NCI-H2081 treated with DMSO at 0.1 percent for 48 hours (cell line): ENCODE measurements around the gene C6orf15.
A peak's percentile ranks its signal among the peaks of the same experiment; 100 is the strongest.

Experiments used
- DNase-seq: peaks from one replicate; lab custom pipeline; 2025; lab: John Stamatoyannopoulos, UW

The C6orf15 gene

DNA sequence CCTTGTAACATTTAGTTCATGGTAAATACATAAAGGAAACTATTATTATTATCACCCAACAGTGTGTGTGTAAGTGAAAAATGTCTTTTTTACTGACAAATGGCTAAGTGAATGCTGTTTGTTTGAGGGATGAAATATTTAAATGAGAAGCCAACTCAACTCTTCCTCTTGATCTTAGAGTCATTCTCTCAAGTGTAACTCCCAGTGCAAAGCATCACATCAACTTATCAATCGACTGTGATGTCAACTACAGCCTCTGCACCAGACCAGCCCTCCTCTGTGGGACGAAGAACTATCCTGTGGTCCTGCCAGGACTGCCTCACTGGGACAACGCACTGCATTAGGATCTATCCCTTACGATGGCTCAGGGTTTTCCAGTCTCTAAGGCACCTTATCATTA is 5.3 kb downstream of the C6orf15 start:
- DNase-seq: no peak

DNA sequence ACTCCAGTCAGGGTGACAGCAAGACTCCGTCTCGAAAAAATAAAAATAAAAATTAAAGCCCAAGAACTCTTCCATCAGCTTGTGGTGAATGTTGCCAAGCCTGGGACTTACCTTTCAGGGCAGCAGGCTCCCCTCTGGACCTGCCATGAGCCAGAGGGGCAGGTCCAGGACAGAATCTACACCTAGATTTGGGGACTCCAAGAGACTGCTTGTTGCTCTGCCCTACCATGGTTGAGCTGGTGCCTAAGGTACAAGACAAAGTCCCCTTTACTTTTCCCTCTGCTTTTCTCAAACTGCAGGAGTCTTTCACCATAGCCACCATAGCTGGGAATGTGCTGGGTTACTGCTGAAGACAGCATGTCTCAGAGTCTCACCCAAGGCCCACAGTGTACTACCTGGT is 9.2 kb downstream of the C6orf15 start:
- DNase-seq: no peak

DNA sequence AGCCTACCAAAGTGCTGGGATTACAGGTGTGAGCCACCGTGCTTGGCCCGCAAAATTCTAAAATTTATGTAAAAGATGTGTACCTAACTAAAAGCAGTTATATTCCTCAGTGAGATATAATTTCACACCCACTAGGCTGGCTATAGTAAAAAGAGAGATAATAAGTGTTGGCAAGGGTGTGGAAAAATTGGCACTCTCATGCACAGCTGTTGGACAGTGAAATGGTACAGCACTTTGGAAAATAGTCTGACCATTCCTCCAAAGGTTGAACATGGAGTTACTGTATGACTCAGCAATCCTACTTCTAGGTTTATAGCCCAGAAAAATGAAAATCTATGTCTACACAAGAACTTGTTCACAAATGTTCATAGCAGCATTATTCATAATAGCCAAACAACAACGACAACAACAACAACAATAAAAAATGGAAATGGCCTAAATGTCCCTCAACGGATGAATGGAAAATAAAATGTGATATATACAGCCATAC is 13.9 kb downstream of the C6orf15 start:
- no peak for DNase-seq

DNA sequence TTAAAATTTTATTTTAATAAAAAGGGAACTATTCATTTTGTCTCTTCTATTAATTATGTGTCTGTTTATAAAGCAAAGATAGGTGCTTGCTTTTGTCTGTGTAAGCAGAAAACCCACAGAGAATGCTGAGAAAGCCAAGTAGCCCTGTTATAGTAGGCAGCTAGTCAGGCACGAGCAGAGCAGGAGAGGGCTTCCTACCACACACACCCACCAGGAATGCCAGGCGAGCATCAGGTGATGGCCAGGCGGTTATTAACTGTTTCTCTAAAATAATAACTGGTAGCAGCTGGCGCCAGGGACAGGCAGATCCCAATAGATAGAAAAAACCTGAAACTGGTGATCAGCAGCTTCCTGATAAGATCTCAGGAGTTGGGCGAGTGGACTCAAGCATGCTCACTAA is 15.7 kb downstream of the C6orf15 start:
- DNase-seq: no peak

DNA sequence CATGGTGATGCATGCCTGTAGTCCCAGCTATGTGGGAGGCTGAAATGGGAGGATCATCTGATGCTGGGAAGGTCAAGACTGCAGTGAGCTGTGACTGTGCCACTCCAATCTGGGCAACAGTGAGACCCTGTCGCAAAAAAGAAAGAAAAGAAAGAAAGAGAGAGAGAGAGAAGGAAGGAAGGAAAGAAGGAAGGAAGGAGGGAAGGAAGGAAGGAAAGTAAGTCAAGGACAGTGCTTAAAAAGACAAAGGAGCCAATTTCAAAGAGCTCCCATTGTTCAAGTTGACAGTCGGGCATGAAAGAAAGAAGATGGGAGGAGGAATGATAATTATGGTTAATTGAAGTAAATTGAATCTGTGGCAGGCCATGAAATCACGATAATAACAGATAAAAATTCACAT is 16.2 kb downstream of the C6orf15 start:
- DNase-seq: no peak

DNA sequence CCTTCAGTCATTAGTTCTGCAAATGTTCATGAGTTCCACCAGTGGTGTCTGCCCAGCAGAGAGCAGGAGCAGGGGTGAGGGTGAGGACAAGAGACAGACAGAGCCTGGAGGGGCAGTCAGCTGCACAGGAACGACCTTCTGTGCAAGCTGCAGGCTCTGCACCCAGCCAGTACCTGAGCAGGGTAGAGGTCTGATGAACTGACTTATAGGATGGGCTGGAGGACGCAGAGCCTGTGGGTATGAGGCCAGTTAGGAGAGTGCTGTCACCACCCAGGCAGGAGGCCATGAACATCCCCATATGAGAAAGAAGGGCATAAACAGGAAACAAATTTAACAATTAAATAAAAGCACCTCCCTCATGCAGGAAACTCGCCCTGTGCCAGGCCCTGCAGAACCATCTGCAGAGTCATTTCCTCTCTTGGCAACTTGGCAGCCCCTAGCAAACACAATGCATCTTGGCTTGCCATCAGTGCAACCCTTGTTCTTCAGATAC is 17.9 kb downstream of the C6orf15 start:
- no peak for DNase-seq

DNA sequence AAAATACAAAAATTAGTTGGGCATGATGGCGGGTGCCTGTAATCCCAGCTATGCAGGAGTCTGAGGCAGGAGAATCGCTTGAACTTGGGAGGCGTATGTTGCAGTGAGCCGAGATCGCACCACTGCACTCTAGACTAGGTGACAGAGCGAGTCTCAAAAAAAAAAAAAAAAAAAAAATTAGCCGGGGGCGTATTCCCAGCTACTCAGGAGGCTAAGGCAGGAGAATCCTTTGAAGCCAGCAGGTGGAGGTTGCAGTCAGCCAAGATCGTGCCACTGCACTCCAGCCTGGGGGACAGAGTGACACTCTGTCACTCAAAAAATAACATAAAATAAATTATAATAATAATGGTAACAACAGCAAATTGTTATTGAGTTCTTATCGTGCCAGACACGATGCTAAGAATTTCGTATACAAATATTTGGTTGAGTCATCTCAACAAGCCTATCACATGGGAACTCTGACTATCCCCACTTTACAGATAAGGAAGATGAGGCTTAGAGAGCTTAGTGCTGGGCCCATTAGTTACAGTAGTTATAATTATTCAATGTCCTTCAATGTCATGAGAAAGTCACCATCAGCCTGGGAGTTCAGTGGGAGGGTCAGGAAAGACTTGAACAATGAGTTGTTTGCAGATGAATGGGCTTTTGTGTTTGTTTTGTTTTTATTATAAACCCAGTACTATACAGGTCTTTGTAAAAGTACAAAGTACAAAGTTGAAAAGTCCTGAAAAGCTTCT is 19.4 kb downstream of the C6orf15 start:
- DNase-seq: no peak

DNA sequence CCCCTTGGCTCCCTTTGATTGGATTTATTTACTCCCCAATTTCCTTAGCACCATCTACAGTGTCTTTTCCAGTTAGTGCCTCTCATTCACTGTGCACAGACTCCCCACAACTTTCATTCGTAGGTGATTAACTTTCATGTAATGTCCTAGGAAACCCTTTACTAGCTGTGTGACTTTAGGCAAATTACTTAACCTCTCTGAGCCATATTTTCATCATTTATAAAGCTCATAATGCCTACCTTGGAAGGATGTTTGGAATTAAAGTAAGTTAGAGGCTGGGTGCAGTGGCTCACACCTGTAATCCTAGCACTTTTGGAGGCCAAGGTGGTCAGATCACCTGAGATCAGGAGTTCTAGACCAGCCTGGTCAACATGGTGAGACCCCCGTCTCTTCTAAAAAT is 20.1 kb downstream of the C6orf15 start:
- no peak for DNase-seq

DNA sequence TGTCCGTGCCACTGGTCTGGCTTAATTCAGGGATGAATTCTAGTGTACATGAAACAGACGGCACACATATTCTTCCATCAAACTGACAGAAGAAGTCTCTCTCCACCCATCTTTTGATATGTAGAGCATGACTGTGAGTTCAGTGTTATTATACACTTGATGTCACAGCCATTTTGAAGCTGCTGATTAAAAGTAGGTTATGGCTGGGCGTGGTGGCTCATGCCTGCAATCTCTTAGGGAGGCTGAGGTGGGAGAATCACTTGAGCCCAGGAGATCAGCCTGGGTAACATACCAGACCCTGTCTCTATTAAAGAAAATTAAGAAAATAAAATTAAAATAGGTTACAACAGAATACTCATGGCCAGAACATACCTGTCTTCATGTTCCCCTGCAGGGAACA is 20.7 kb downstream of the C6orf15 start:
- DNase-seq: no peak

DNA sequence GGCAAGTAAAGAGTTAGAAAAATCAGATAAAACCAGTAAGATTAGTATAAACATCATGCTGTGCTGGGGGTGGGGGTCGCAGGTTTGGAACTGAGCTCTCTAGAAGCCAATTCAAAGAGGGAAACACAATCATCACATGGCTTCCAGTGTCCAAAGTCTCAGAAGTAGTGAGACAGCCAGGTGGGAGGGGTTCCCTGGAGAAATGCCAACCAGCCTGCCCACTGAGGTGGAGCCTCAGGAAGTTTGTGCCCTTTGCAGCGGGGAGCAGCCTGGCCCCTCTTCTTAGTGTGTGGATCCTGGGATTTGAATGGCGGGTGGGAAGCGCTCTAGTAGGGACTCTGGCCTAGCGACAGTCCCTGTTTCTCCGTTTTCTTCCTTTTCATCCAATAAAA is 21.4 kb downstream of the C6orf15 start:
- DNase-seq: no peak

DNA sequence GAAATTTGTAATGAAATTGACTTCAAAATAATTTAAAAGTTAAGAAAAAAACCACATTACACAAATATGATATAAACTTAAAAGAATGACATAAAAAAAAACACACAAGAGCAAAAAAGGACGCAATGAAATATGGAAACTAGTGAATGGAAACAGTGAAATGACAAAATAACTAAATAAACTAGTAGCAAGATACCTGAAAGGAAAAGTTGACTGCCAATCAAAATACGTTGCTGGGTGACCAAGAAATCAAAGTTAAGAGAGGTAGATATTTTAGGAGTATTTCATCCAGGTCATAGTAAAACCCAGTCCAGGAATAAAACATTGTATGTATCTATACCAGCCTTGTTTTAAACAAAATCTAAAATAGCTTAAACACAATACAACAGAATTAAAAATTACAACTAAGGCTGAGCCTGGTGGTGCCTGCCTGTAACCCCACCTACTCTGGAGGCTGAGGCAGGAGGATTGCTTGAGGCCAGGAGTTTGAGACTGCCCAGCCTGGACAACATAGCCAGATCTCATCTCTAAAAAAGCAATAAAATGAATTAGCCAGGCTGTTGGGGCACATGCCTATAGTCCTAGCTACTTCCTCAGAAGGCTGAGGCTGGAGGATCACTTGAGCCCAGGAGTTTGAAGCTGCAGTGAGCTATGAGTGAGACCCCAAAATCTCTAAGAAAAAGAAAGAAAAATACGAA is 22.0 kb downstream of the C6orf15 start:
- no peak for DNase-seq

DNA sequence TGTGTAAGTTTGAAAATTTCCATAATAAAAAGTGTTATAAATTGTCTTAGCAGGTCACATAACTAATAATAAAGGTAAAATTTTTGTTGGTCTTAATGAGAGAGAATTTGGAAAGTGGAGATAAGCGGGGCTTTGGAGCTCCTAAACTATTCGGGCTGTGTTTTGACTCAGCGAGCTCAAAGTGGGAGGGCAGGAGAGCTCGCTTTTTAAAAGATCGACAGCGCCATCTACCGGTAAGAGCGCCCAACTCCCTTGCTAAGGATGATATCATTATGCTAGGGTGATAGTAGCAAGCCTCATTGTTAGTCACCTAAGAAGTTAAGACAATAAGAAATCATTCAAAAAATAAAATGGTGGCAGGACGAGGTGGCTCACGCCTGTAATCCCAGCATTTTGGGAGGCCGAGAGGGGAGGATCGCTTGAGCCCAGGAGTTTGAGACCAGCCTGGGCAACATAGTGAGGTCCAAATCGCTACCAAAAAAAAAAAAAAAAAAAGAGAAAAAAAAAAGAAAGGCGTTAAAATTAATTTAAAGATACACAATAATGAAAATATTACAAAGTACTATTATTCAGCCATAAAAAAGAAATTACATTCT is 24.8 kb downstream of the C6orf15 start:
- no peak for DNase-seq

DNA sequence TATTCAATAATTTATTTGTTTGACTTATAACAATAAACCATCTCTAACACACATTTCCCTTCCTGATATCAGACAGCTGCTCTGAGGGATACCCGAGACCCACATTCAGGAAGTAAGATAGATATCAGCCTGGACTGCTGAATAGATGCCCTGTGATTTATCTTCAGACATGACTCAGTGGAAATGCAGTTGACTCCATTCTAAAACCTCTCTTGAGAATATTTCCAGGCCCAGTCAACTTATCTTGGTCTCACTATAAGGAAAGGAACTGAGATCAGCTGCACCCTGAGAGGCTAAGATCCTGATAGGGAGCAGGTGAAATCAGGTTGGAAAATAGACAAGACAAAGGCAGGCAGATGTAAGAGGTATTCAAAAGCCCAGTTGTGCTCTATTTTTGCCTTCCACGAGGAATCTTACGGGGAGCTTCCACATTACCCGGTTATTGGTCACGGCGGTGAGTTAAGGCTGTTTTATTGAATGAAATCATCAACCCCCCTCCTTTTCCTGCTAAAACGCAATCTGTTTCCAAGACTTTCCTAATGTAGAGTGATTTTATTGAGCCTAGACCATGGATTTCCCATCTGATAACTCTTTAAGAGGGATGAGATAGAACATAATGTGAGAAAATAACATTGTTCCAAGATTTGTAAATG is 25.5 kb downstream of the C6orf15 start:
- DNase-seq: no peak

DNA sequence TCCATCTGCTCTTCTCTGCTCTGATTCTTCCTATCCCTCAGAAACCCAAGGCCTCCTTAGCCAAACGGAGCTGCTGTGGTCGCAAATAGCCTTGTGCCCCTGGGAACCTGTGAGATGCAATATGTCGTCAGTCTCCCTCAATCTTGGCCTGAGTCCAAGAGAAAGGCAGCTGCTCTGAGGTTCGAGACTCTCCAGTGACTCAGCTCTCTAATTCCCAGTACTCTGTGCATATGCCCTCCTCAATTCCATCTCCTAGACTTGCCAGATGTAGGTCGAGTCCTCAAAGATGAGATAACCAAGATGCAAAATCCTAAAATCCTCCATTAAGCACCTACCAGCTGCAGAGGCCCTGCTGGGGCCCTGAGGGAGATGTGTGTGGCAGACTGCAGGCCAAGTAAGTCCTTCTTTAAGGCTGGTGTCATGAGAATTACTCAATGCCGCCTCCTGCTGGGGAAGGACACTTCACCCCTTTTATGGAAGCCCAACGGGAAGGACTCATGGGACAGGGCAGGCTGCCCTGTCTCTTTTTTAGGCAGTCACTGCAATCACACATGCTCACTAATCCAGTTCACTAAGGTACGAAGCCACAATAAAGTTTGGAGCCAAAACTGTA is 28.5 kb downstream of the C6orf15 start:
- DNase-seq: no peak

DNA sequence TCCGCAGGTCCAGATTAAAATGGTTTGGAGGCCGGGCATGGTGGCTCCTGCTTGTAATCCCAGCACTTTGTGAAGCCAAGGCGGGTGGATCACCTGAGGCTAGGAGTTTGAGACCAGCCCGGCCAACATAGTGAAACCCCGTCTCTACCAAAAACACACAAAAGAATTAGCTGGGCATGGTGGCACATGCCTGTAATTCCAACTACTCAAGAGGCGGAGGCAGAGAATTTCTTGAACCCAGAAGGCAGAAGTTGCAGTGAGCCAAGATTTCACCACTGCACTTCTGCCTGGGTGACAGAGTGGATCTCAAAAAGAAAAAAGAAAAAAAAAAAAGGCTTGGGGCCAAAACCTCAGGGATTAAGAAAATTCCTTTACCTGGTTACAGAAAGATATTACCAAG is 30.5 kb downstream of the C6orf15 start:
- no peak for DNase-seq

DNA sequence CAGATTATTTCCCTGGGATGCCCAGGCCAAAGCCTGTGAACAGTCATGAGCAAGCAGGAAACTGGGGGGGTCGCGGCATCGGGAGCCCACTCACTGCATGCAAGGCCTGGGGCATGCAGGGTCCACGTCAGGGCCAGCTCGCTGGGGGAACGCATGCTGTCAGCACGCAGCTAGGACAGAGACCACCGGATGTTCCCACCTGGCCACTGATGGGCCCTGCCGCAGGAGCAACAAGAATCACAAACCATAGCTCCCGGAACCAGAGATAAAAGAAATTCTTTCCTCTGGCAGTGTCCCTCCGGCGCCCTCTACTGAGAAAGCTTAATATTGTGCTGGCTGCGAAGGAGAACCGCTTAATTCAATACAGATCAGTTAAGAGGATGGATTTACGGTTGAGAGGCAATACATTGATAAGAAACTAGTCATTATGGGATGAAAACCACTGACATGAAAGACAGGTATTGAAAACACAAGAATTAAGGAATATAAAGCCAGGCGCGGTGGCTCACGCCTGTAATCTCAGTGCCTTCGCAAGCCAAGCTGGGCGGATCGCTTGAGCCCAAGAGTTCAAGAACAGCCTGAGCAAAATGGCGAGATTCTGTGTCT is 32.6 kb downstream of the C6orf15 start:
- peak; percentile 48 for DNase-seq

DNA sequence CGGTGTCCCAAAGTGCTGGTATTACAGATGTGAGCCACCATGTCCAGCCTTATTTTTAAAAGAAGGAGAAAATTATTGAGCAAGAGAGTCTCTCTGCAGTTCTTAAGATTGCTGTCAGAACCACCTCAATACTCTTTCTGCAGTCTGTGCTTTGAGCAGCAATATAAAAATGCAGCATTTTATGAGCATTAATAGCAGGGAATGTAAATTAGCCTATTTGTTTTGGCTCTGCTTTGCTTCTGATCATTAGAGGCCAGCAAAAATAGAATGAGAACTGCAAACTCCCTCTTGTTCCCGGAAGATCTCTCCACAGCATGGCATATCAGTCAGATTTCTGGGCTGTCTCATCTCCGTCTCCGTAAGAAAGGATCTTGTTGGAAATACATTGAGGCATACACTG is 35.8 kb downstream of the C6orf15 start:
- DNase-seq: no peak

DNA sequence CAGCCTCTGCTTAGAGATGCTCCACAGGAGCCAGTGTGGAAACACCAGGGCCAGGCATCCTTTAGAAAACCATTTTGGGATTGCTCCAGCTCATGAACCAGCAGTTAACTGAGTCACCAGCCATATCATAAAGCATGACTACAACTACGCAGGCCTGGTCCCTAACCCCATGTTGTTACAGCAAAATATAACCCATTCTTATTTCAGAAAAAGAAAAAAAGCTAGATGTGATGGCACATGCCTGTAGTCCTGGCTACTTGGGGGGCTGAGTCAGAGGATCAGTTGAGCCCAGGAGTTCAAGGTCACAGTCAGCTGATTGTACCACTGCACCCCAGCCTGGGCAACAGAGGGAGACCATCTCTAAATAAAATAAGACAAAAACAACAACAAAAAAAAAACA is 36.8 kb downstream of the C6orf15 start:
- DNase-seq: no peak

DNA sequence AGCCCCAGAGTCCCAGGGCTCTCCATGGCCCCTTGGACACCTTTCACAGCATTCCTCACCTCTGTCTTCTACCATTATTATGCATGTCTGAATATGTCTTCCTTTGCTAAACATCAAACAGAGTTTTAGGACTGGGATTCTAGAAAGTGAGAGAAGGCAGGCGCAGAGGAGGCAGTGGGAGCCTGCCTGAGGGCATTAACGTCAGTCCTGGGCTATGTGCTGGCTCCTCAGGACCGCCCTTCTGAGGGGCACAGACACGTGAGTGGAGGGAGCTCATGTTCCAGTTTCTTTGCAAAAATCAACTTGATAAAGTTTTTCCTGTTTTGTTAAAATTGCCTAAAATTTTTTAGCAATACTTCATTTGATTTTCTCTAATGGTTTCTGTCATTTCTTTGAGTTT is 38.0 kb downstream of the C6orf15 start:
- no peak for DNase-seq

DNA sequence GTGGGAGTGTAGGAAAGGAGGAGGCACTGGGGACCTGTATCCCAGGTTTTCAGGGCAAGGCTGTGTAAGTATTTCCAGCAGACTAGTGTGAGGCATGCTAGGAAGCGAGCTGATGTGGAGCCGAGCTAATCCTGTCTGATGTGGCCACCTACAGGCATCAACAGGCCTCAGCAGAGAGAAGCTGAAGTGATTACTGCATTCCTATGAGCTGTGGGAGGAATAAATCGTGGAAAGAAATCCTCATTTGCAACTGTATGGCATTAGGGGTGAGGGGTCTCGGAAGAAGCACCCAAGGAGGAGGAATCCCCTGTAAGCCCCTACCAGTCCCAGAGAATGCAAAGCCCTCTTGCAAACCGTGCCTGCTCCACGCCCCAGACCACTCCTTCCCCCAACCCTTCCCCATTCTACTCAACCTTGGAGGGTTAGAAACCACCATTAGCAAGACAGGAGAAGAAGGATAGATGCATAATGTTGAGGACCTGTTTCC is 41.6 kb downstream of the C6orf15 start:
- DNase-seq: peak; percentile 21

DNA sequence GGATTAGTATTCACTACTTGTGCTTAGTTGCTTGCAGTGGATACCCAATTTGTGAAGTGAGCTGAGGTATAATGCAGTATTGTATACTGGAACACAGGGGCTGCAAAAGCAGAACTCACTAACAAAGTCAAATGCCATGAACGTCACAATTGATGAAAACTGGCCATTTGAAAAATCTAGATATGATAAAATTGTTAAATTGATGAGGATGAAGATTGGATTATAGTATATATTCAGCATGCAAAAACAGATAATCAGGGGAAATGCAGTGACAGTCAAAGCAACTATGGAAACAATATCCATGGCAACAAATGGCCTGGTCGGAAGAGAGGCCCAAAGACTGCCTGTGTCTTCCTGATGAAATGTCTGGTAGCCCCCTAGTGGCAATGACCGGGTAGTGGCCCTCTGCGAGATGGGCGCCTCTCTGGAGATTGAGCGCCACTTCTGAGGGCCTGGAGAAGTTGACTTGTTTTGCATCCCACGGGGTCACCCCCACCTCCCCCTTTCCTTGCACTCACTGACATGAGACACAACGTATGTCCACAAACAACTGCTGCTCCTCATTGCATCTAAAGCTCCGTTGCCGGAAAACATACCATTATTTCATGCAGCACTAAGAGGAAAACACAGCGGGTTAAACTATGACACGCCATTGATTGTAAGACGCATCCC is 43.6 kb downstream of the C6orf15 start:
- DNase-seq: no peak
